Endothelial cell of umbilical vein (primary cell): ENCODE measurements around the gene NCEH1. TPM values are rescaled to one million over a fixed set of nuclear protein-coding genes. Genes with fewer than 3 reads are reported as not detected.

Source experiments
- BruUV-seq: library from RNA; stranded (reverse); fragments of 400-500 nt; replicated peaks from 2 replicates; lab custom pipeline; 2021; lab: Mats Ljungman, UMichigan
- CTCF ChIA-PET: fragments of 300-600, 350-600 bp; sonication (Branson Sonifier 250); formaldehyde crosslinking; loops from one replicate; lab custom pipeline; 2021; ENCODE audit warnings: antibody characterized with exemption, inconsistent platforms; lab: Charles Lee
- POLR2A ChIA-PET: fragments of 300-600, 350-600 bp; sonication (Branson Sonifier 250); formaldehyde crosslinking; loops from one replicate; lab custom pipeline; 2021; ENCODE audit warnings: antibody characterized with exemption, inconsistent platforms; lab: Charles Lee
- DNase-seq: peaks from one replicate; pipeline ENCODE4 v3.0.0-alpha.2; 2011; ENCODE audit warnings: low read depth, low spot score
- FAIRE-seq: peaks from 2 replicates; lab custom pipeline; 2011; peaks lifted over from hg19 to GRCh38; lab: Jason Lieb, UNC
- H2AFZ ChIP-seq: 2 replicates; pipeline ENCODE4 v1.6.0; 2012; ENCODE audit warnings: low read depth, low read length, control low read depth, inconsistent platforms
- H3K27ac ChIP-seq: 2 replicates; pipeline ENCODE4 v1.5.1; 2011; ENCODE audit warnings: low read depth, mild to moderate bottlenecking, control low read depth, low read length, moderate library complexity; ENCODE audit not compliant: insufficient read depth
- H3K27me3 ChIP-seq, 2 experiments: 2 replicates each; pipeline versions ENCODE4 v1.6.0 to v1.6.1; 2011; ENCODE audit warnings: low read length in 2 of 2, mixed read lengths in 1 of 2; ENCODE audit not compliant: control insufficient read depth in 2 of 2, insufficient read depth in 2 of 2
- H3K36me3 ChIP-seq, 2 experiments: 2 replicates in 1 of 2; 3 replicates in 1 of 2; pipeline ENCODE4 v1.5.1; 2011; ENCODE audit warnings: low read length in 2 of 2, mild to moderate bottlenecking in 1 of 2, moderate library complexity in 1 of 2; ENCODE audit not compliant: control insufficient read depth in 2 of 2, insufficient read depth in 2 of 2; ENCODE audit errors: extremely low read depth in 1 of 2
- H3K4me1 ChIP-seq: 3 replicates; pipeline ENCODE4 v1.5.1; 2011; ENCODE audit warnings: mild to moderate bottlenecking, low read length; ENCODE audit not compliant: control insufficient read depth, insufficient read depth; ENCODE audit errors: extremely low read depth
- H3K4me2 ChIP-seq: 2 replicates; pipeline ENCODE4 v1.6.1; 2011; ENCODE audit warnings: low read length, control low read depth, mixed read lengths; ENCODE audit not compliant: insufficient read depth
- H3K4me3 ChIP-seq, 3 experiments: fragments of 200-600 bp in 1 of 3; sonication (generic), shearing (Covaris generic) in 1 of 3; replicated peaks in 1 of 3; 2 replicates each; pipeline ENCODE4 v1.5.1; 2011 to 2016; ENCODE audit warnings: control low read depth in 3 of 3, low read length in 3 of 3, mild to moderate bottlenecking in 2 of 3, inconsistent platforms in 1 of 3, low read depth in 1 of 3, moderate library complexity in 1 of 3; ENCODE audit not compliant: insufficient read depth in 1 of 3
- H3K79me2 ChIP-seq: 2 replicates; pipeline ENCODE4 v1.6.0; 2012; ENCODE audit warnings: low read length, inconsistent platforms; ENCODE audit not compliant: control insufficient read depth, insufficient read depth
- H3K9ac ChIP-seq: replicated peaks from 2 replicates; pipeline ENCODE3; 2011; ENCODE audit warnings: low read length, control low read depth; ENCODE audit not compliant: insufficient read depth; ENCODE audit errors: extremely low read depth
- H3K9me1 ChIP-seq: replicated peaks from 3 replicates; pipeline ENCODE4 v1.6.0; 2011; ENCODE audit warnings: mild to moderate bottlenecking, low read length; ENCODE audit not compliant: control insufficient read depth, insufficient read depth; ENCODE audit errors: extremely low read depth
- H3K9me3 ChIP-seq: replicated peaks from 2 replicates; pipeline ENCODE4 v1.5.1; 2012; ENCODE audit warnings: low read length, inconsistent platforms; ENCODE audit not compliant: control insufficient read depth, insufficient read depth
- H4K20me1 ChIP-seq: replicated peaks from 2 replicates; pipeline ENCODE3; 2011; ENCODE audit warnings: mild to moderate bottlenecking, low read length; ENCODE audit not compliant: control insufficient read depth, insufficient read depth; ENCODE audit errors: extremely low read depth
- CTCF ChIP-seq, 2 donors: IDR thresholded peaks; 1 replicate in 1 of 2; 2 replicates in 1 of 2; pipeline ENCODE4 v1.5.1; 2011; ENCODE audit warnings: low read length in 2 of 2, mild to moderate bottlenecking in 2 of 2, moderate library complexity in 2 of 2, control low read depth in 1 of 2, inconsistent platforms in 1 of 2, low read depth in 1 of 2; ENCODE audit not compliant: insufficient read depth in 1 of 2; ENCODE audit errors: extremely low read depth in 1 of 2
- EZH2 ChIP-seq: IDR thresholded peaks from 2 replicates; pipeline ENCODE4 v1.6.1; 2012; ENCODE audit warnings: borderline replicate concordance, low read depth, mild to moderate bottlenecking, moderate library complexity, low read length, inconsistent platforms; ENCODE audit not compliant: severe bottlenecking
- FOS ChIP-seq: IDR thresholded peaks from 2 replicates; pipeline ENCODE4 v1.6.1; 2011; ENCODE audit warnings: mild to moderate bottlenecking, low read length, moderate library complexity, borderline replicate concordance; ENCODE audit not compliant: insufficient read depth
- GATA2 ChIP-seq: IDR thresholded peaks from 2 replicates; pipeline ENCODE4 v1.7.0; 2011; ENCODE audit warnings: low read depth, mild to moderate bottlenecking, moderate library complexity, mixed read lengths, low read length; ENCODE audit not compliant: insufficient read length, insufficient read depth
- JUN ChIP-seq: IDR thresholded peaks from 2 replicates; pipeline ENCODE4 v1.6.1; 2011; ENCODE audit warnings: borderline replicate concordance, low read depth; ENCODE audit not compliant: insufficient read length, insufficient read depth
- MYC ChIP-seq: IDR thresholded peaks from one replicate; pipeline ENCODE4 v1.6.1; 2011; ENCODE audit warnings: mild to moderate bottlenecking, low read depth, low read length
- POLR2A ChIP-seq: IDR thresholded peaks from 2 replicates; pipeline ENCODE4 v1.6.1; 2012; ENCODE audit warnings: low read depth, mild to moderate bottlenecking, control low read depth, low read length
- POLR2AphosphoS5 ChIP-seq: IDR thresholded peaks from 2 replicates; pipeline ENCODE4 v1.6.1; 2012; ENCODE audit warnings: low read depth, mild to moderate bottlenecking, control low read depth, low read length, moderate library complexity; ENCODE audit not compliant: insufficient read depth
- dilution Hi-C: fragments of 300-500 bp; cut with MboI; formaldehyde crosslinking; loops from one replicate; pipeline ENCODE4 v1.15.0; 2019; ENCODE audit warnings: low sequenced_read_pairs; ENCODE audit not compliant: extremely low pct_ligation_motif_present
- intact Hi-C: fragments of 100-400 bp; cut with micrococcal nuclease; formaldehyde crosslinking; loops from one replicate; pipeline ENCODE4 v1.10.0; 2022
- polyA plus RNA-seq, 4 experiments: library from polyadenylated mRNA; depleted of rRNA in 3 of 4; stranded (reverse) in 3 of 4; unstranded in 1 of 4; fragments of >200 nt; gene quantifications; 2 replicates each; pipeline versions ENCODE4 v1.2.1 to v1.2.3, GENCODE V29; 2011 to 2012; ENCODE audit warnings: missing spikeins in 1 of 4
- total RNA-seq: library from RNA; stranded (reverse); gene quantifications from 2 replicates; pipeline ENCODE4 v1.2.3, GENCODE V29; 2021
- TF ChIP-seq, protein P1 (sequence below): IDR thresholded peaks from 2 replicates; pipeline ENCODE4 v1.6.1; 2011; ENCODE audit not compliant: insufficient read depth, insufficient read length

The NCEH1 gene
- total and polyA plus RNA-seq, 2 donors (not counting 3 experiments of a cell fraction or from before 2014, with no cell fraction given): 10.0 to 20.3 TPM

DNA sequence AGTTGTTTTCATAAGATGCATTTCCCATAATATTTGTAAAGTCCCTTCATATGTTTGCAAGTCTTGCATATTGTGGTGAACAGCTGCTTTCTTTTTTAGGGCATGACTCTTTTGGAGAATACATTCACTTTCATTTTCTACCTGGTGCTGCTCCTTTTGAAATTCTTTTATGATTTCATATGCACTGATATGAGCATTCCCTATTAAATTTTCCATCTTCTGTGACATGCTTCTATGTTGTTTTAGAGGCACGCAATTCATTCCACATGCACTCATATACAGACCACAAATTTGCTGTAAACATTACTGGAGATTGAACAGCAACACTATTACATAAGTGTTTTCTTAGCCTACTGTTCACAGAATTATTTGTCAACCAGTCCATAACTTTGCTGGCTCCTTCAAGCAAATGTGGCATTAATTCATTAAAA lies 94.8 kb downstream of the NCEH1 start:
- no peak for DNase-seq
- no peak overlapping the region for H3K4me2 ChIP-seq

More for the DNA sequence above, 94.8 kb downstream of the NCEH1 start:
- Histone ChIP-seq H3K9me3 (no peaks in the 10 kb centered on the region), H2AFZ (no peak overlapping the region), H3K27me3 (no peaks in the 10 kb centered on the region), H3K79me2 (no peaks in the 10 kb centered on the region), H4K20me1 (no peaks in the 10 kb centered on the region), H3K9ac (no peak overlapping the region), H3K36me3 (no peaks in the 10 kb centered on the region), H3K4me1 (no peaks in the 10 kb centered on the region), H3K4me3 (no peak overlapping the region), H3K9me1 (no peaks in the 10 kb centered on the region), H3K27ac (no peak overlapping the region)
- TF ChIP-seq, protein P1, sequence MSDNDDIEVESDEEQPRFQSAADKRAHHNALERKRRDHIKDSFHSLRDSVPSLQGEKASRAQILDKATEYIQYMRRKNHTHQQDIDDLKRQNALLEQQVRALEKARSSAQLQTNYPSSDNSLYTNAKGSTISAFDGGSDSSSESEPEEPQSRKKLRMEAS: no peak
- TF ChIP-seq JUN (no peak), CTCF (IDR thresholded peaks at IDR 0.05; ENCODE audit: extremely low read depth in 1 of 2, insufficient read depth in 1 of 2, low read depth in 1 of 2, low read length in 2 of 2) (no peak), GATA2 (no peak), FOS (no peak), MYC (no peak), POLR2A (no peak), POLR2AphosphoS5 (no peak), EZH2 (no peak)
- ChIA-PET POLR2A (no interaction called here), CTCF (interaction anchor here (1.2 kb wide), 1 partner anchor 16 kb away, joined by 3 read pairs; no protein-coding TSS in a partner anchor)
- no peak for FAIRE-seq
- intact Hi-C loops: no loop called here
- dilution Hi-C loops: no loop called here
- BruUV-seq: no TSS peak
